ENCODE measurements around the gene AUTS2. TPM values are rescaled to one million over a fixed set of nuclear protein-coding genes. Genes with fewer than 3 reads are reported as not detected.

AUTS2 gene
- total and polyA plus RNA-seq, 10 of the 15 experiments (the other 5 are each of a cell fraction or from before 2014, with no cell fraction given), result 6.4 to 55.6 (median 21.6) TPM

- in situ Hi-C loops (cut with MboI) (no loop called here), intact Hi-C loops (cut with micrococcal nuclease; ENCODE audit: unreplicated experiment) (no loop called here)
- no peak overlapping the region for H3K4me2 ChIP-seq (ENCODE audit: control insufficient read depth, insufficient read depth)
- H2AFZ ChIP-seq (ENCODE audit: control insufficient read depth, low read depth, low read length), result no peak overlapping the region
- H3K9me3 ChIP-seq (replicated peaks; ENCODE audit: control insufficient read depth, insufficient read depth, low read length), result no peaks in the 10 kb centered on the region
- no peaks in the 10 kb centered on the region; the same call in 1 of the 2 replicates for H3K4me1 ChIP-seq (ENCODE audit: control insufficient read depth, insufficient read depth, low read length)
- no peaks in the 10 kb centered on the region for H3K79me2 ChIP-seq (ENCODE audit: control insufficient read depth, insufficient read depth, low read length)
- 59% methylated on average over 3 of the region's 3 CpGs for WGBS (ENCODE audit: insufficient coverage, insufficient replicate concordance, low lambda C conversion rate, missing lambda C conversion rate)
- TF ChIP-seq ZNF687 (IDR thresholded peaks at IDR 0.05), result no peak
- TF ChIP-seq DPF2 (IDR thresholded peaks at IDR 0.05), result no peak
- no peak for TF ChIP-seq NFYB (IDR thresholded peaks at IDR 0.05; ENCODE audit: insufficient read depth, low read depth, low read length)
- no peak for TF ChIP-seq EGR1 (IDR thresholded peaks at IDR 0.05; ENCODE audit: borderline replicate concordance in 1 of 2, low read depth in 2 of 2, low read length in 2 of 2)
- no peak for TF ChIP-seq NFIC (IDR thresholded peaks at IDR 0.05; ENCODE audit: low read depth, low read length)
- RAD21 ChIA-PET (ENCODE audit: unreplicated experiment), result no interaction called here
- H4K20me1 ChIP-seq (ENCODE audit: control insufficient read depth, insufficient read depth), result no peaks in the 10 kb centered on the region
- POLR2A ChIA-PET, result no interaction called here
- no peak overlapping the region for H3K4me3 ChIP-seq
- no TSS peak for BruUV-seq (replicated peaks)
- CTCF ChIA-PET, result interaction anchor here (0.6 kb wide), 2 partner anchors 21 to 844 kb away, joined by 4 read pairs; no protein-coding TSS in a partner anchor
- SMC1A ChIA-PET (ENCODE audit: uncharacterized antibody, unreplicated experiment), result no interaction called here
- DNase-seq (ENCODE audit: low read depth, low spot score), result no peak
- no peaks in the 10 kb centered on the region for H3K27me3 ChIP-seq (replicated peaks in 1 of 2; ENCODE audit: control insufficient read depth in 2 of 2, insufficient read depth in 2 of 2, low read length in 1 of 2)
- H3K27ac ChIP-seq (ENCODE audit: control insufficient read depth, insufficient read depth), result no peak overlapping the region
- H3K9ac ChIP-seq (ENCODE audit: control insufficient read depth, insufficient read depth, low read length), result no peak overlapping the region
- H3K36me3 ChIP-seq (ENCODE audit: control insufficient read depth in 2 of 2, insufficient read depth in 2 of 2, low read length in 1 of 2), result no peaks in the 10 kb centered on the region
- no peak for ATAC-seq
- no peak for FAIRE-seq
These were observed 537.4 kb downstream of the AUTS2 start for GRCh38 chr7:70135656-70136055.

Measured in GM12878 (cell line).